ENCODE results near the gene CEP70. TPM values are rescaled to one million over a fixed set of nuclear protein-coding genes. Genes with fewer than 3 reads are reported as not detected.

The CEP70 gene
- 10 to 100 TPM; 22.0 to 44.0 (median 24.6) TPM for total RNA-seq
- polyA plus RNA-seq: 10 to 100 TPM; 13.6 to 16.9 TPM

DNA sequence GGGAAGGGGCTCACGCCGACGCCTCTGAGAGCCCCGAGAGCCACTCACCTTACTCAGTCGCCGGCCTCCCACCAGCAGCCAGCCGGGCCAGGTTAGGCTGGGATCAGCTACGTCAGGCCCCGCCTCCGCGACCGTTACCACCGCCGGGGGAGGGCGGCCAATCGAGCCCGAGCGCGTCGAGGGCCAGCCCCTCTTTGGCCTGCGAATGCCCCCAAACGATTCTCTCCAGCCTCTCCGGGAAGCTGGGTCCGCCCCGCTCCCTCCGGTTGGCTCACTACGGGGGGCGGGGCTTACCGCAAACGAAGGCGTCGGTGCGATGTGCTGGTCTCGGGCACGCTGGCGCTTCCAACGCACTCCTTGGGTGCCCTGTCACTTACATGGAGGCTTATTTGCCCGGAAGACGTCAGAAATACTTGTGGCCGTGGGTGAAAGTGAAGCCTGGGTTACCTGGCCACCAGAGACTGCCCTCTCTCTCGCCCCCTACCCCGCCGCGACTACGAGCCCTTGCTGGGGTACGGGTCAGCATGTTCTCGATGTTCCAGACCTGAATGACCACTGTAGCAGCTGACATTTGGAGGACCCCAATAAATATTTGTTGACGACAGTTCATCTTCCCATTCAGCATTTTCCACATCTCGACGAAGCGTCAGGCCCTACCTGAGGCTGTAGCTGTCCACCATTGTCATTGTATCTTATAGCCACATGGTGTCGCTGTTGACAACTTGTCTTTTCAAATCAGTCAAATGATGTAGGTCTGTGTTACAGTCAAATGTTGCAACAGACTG lies at the start of gene CEP70:
TSS of gene CEP70 (minus strand) at position 111 of the 785 bp plus-strand sequence. CDS start 21,333 bp downstream, outside the sequence.
- no peaks in the 10 kb centered on the region for H3K27me3 ChIP-seq
- intact Hi-C loops (cut with DNase I): loop anchor here in 2 of 3 donors (10.0 kb wide), 1 partner anchor 320 kb away; no protein-coding TSS in a partner anchor
- peak within 1 kb of the TSS; percentile 31 to 73 (median 55) for H3K4me3 ChIP-seq
- H3K9me3 ChIP-seq: no peaks in the 10 kb centered on the region
- 0% methylated on average over 49 to 52 of the region's 52 CpGs for WGBS, 2 donors
- ATAC-seq: peak; percentile 92 to 97 (median 94)
- peak; percentile 95 to 97 (median 96) for DNase-seq
- peak within 1 kb of the TSS; percentile 92 to 99 (median 93) for H3K27ac ChIP-seq
- TF ChIP-seq, protein P1, sequence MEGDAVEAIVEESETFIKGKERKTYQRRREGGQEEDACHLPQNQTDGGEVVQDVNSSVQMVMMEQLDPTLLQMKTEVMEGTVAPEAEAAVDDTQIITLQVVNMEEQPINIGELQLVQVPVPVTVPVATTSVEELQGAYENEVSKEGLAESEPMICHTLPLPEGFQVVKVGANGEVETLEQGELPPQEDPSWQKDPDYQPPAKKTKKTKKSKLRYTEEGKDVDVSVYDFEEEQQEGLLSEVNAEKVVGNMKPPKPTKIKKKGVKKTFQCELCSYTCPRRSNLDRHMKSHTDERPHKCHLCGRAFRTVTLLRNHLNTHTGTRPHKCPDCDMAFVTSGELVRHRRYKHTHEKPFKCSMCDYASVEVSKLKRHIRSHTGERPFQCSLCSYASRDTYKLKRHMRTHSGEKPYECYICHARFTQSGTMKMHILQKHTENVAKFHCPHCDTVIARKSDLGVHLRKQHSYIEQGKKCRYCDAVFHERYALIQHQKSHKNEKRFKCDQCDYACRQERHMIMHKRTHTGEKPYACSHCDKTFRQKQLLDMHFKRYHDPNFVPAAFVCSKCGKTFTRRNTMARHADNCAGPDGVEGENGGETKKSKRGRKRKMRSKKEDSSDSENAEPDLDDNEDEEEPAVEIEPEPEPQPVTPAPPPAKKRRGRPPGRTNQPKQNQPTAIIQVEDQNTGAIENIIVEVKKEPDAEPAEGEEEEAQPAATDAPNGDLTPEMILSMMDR (IDR thresholded peaks at IDR 0.05): peak; percentile 76 to 92 (median 88)
- H3K36me3 ChIP-seq: no peaks in the 10 kb centered on the region
- peaks cover 31 to 33% (median 33%) of the 10 kb centered on the region in 3 donors for H3K4me1 ChIP-seq
- peak; percentile 67 for FAIRE-seq

DNA sequence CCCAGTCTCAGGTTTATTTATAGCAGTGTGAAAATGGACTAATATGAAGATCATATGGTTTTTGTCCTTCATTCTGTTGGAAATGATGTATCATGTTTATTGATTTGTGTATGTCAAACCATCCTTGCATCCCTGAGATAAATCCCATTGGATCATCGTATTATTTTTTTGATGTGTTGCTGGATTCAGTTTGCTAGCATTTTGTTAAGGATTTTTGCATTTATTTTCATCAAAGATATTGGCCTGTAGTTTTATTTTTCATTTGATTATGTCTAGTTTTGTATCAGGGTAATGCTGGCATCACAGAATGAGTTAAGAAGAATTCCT lies 48.8 kb upstream of the CEP70 start:
- no peaks in the 10 kb centered on the region for H3K36me3 ChIP-seq
- intact Hi-C loops (cut with DNase I): no loop called here
- H3K4me1 ChIP-seq: no peaks in the 10 kb centered on the region
- TF ChIP-seq, protein P1 (IDR thresholded peaks at IDR 0.05): no peak
- no peak for DNase-seq
- no peak overlapping the region for H3K27ac ChIP-seq
- H3K4me3 ChIP-seq: no peak overlapping the region
- H3K9me3 ChIP-seq: no peaks in the 10 kb centered on the region
- no peak for ATAC-seq
- FAIRE-seq: no peak
- H3K27me3 ChIP-seq: no peaks in the 10 kb centered on the region
- WGBS, 2 donors: 97 to 100% methylated on average over 1 of the region's 1 CpG

DNA sequence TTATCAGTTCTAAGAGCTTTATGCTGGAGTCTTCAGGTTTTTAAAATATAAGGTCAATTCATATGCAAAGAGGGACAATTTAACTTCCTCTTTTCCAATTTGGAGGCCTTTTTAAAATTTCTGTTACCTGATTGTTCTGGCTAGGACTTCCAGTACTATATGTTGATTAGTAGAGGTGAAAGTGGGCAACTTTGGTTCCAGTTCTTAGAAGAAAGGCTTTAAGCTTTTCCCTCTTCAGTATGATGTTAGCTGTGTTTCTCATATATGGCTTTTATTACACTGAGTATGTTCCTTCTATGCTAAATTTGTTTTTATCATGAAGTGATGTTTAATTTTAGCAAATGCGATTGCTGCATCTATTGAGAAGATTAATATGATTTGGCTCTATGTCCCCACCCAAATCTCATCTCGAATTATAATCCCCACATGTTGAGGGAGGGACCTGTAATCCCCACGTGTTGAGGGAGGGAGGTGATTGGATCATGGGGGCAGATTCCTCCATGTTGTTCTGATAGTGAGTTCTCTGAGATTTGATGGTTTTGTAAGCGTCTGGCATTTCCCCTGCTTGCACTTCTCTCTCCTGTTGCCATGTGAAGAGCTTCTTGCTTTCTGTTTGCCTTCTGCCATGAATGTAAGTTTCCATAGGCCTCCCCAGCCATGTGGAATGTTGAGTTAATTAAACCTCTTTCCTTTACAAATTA lies 48.3 kb upstream of the CEP70 start:
- H3K4me3 ChIP-seq: no peak overlapping the region
- FAIRE-seq (no peak), ATAC-seq (no peak), DNase-seq (no peak)
- WGBS, 2 donors: 82 to 84% methylated on average over 4 of the region's 4 CpGs
- TF ChIP-seq, protein P1 (IDR thresholded peaks at IDR 0.05): no peak
- H3K4me1 ChIP-seq: no peaks in the 10 kb centered on the region
- H3K27ac ChIP-seq: no peak overlapping the region
- intact Hi-C loops (cut with DNase I): no loop called here
- no peaks in the 10 kb centered on the region for H3K36me3 ChIP-seq
- H3K27me3 ChIP-seq: no peaks in the 10 kb centered on the region
- H3K9me3 ChIP-seq: no peaks in the 10 kb centered on the region

DNA sequence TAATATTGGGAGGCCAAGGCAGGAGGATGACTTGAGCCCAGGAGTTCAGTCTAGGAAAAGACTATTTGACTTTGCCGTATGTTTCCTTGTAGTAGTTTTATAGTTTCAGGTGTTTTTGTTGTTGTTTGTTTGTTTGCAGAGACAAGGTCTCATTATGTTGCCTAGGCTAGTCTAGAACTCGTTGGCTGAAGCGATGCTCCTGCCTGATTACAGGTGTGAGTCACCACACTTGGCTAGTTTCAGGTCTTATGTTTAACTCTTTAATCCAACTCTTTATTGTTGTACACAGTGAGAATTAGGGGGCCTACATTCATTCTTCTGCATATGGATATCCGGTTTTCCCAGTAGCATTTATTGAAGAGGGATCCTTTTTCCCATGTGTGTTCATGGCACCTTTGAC lies 46.5 kb upstream of the CEP70 start:
- Histone ChIP-seq H3K4me1 (no peaks in the 10 kb centered on the region), H3K36me3 (no peaks in the 10 kb centered on the region), H3K27me3 (no peaks in the 10 kb centered on the region), H3K4me3 (no peak overlapping the region), H3K27ac (no peak overlapping the region), H3K9me3 (no peaks in the 10 kb centered on the region)
- intact Hi-C loops (cut with DNase I): no loop called here
- WGBS, 2 donors: 53% methylated on average over 4 of the region's 4 CpGs
- ATAC-seq (peak in 2 of 4 donors; percentile 17 to 42), DNase-seq (no peak), FAIRE-seq (no peak)
- TF ChIP-seq, protein P1 (IDR thresholded peaks at IDR 0.05): no peak

Data from pancreas (tissue), 10 donors.